H9 (cell line): Measurements from ENCODE around the gene DNLZ. TPM values are rescaled to one million over a fixed set of nuclear protein-coding genes. Genes with fewer than 3 reads are reported as not detected.

Experiments used
- DNase-seq: peaks from one replicate; pipeline ENCODE4 v3.0.0-alpha.2; 2017
- H2AFZ ChIP-seq: one replicate; pipeline ENCODE4 v1.6.1; 2013; ENCODE audit warnings: mild to moderate bottlenecking, low read length, control low read depth, moderate library complexity
- H2AK5ac ChIP-seq: 2 replicates; pipeline ENCODE4 v1.6.1; 2013; ENCODE audit warnings: low read length, control low read depth, mixed read lengths; ENCODE audit not compliant: insufficient read length
- H2BK120ac ChIP-seq: one replicate; pipeline ENCODE4 v1.6.1; 2013; ENCODE audit warnings: low read depth, mild to moderate bottlenecking, low read length, control low read depth, inconsistent platforms; ENCODE audit not compliant: poor library complexity, severe bottlenecking
- H2BK12ac ChIP-seq: 2 replicates; pipeline ENCODE4 v1.6.1; 2013; ENCODE audit warnings: low read length, control low read depth, mixed read lengths, low read depth; ENCODE audit not compliant: insufficient read length
- H2BK15ac ChIP-seq: 2 replicates; pipeline ENCODE4 v1.6.1; 2013; ENCODE audit warnings: low read depth, low read length, control low read depth
- H2BK20ac ChIP-seq: one replicate; pipeline ENCODE4 v1.6.1; 2013; ENCODE audit warnings: low read depth, mild to moderate bottlenecking, low read length, control low read depth, inconsistent platforms; ENCODE audit not compliant: poor library complexity, severe bottlenecking
- H2BK5ac ChIP-seq: 2 replicates; pipeline ENCODE4 v1.6.1; 2013; ENCODE audit warnings: low read length, control low read depth, mixed read lengths; ENCODE audit not compliant: insufficient read length
- H3K14ac ChIP-seq: 2 replicates; pipeline ENCODE4 v1.6.1; 2013; ENCODE audit warnings: low read length, control low read depth; ENCODE audit not compliant: insufficient read depth
- H3K18ac ChIP-seq: 2 replicates; pipeline ENCODE4 v1.6.1; 2013; ENCODE audit warnings: low read depth, mild to moderate bottlenecking, mixed read lengths, low read length, control low read depth; ENCODE audit not compliant: insufficient read length
- H3K23ac ChIP-seq: 2 replicates; pipeline ENCODE4 v1.6.1; 2013; ENCODE audit warnings: low read length, control low read depth, mixed read lengths, low read depth; ENCODE audit not compliant: insufficient read length
- H3K23me2 ChIP-seq: 2 replicates; pipeline ENCODE4 v1.6.1; 2013; ENCODE audit warnings: low read depth, mild to moderate bottlenecking, mixed read lengths, low read length, control low read depth; ENCODE audit not compliant: insufficient read length, poor library complexity, severe bottlenecking
- H3K27ac ChIP-seq: 2 replicates; pipeline ENCODE4 v1.5.1; 2013; ENCODE audit warnings: low read length, control low read depth, mixed read lengths, low read depth; ENCODE audit not compliant: insufficient read length
- H3K27me3 ChIP-seq: 2 replicates; pipeline ENCODE4 v1.6.1; 2013; ENCODE audit warnings: low read length, control low read depth, inconsistent platforms; ENCODE audit not compliant: insufficient read depth
- H3K4ac ChIP-seq: 2 replicates; pipeline ENCODE4 v1.6.1; 2013; ENCODE audit warnings: low read depth, mild to moderate bottlenecking, control low read depth, inconsistent platforms, low read length, moderate library complexity
- H3K4me1 ChIP-seq: 2 replicates; pipeline ENCODE4 v1.6.1; 2013; ENCODE audit warnings: low read length, control low read depth, inconsistent platforms; ENCODE audit not compliant: insufficient read depth
- H3K4me2 ChIP-seq: 2 replicates; pipeline ENCODE4 v1.6.1; 2013; ENCODE audit warnings: low read length, control low read depth, mixed read lengths; ENCODE audit not compliant: insufficient read length, insufficient read depth
- H3K56ac ChIP-seq: 2 replicates; pipeline ENCODE4 v1.6.1; 2013; ENCODE audit warnings: low read depth, mild to moderate bottlenecking, mixed read lengths, low read length, control low read depth; ENCODE audit not compliant: insufficient read length
- H3K79me1 ChIP-seq: 2 replicates; pipeline ENCODE4 v1.6.1; 2013; ENCODE audit warnings: low read depth, mild to moderate bottlenecking, moderate library complexity, low read length, control low read depth, inconsistent platforms; ENCODE audit not compliant: insufficient read depth, poor library complexity, severe bottlenecking
- H3K79me2 ChIP-seq: 2 replicates; pipeline ENCODE4 v1.6.1; 2013; ENCODE audit warnings: low read length, control low read depth, inconsistent platforms; ENCODE audit not compliant: insufficient read depth
- H3K9ac ChIP-seq: 2 replicates; pipeline ENCODE4 v1.6.1; 2013; ENCODE audit warnings: low read length, control low read depth, mixed read lengths; ENCODE audit not compliant: insufficient read length; ENCODE audit errors: extremely low read depth
- H3K9me3 ChIP-seq: one replicate; pipeline ENCODE4 v1.6.1; 2013; ENCODE audit warnings: low read depth, low read length, inconsistent platforms; ENCODE audit not compliant: control insufficient read depth
- H3T11ph ChIP-seq: one replicate; pipeline ENCODE4 v1.6.1; 2013; ENCODE audit warnings: mild to moderate bottlenecking, low read length, control low read depth, inconsistent platforms
- H4K20me1 ChIP-seq: one replicate; pipeline ENCODE4 v1.6.1; 2013; ENCODE audit not compliant: control insufficient read depth, insufficient read length, insufficient read depth
- H4K5ac ChIP-seq: 2 replicates; pipeline ENCODE4 v1.6.1; 2013; ENCODE audit warnings: low read depth, mild to moderate bottlenecking, mixed read lengths, low read length, control low read depth; ENCODE audit not compliant: insufficient read length
- H4K8ac ChIP-seq: replicated peaks from 2 replicates; pipeline ENCODE4 v1.6.1; 2013; ENCODE audit warnings: low read length, control low read depth, mixed read lengths, low read depth; ENCODE audit not compliant: insufficient read length
- H4K91ac ChIP-seq: 2 replicates; pipeline ENCODE4 v1.6.1; 2013; ENCODE audit warnings: low read depth, mild to moderate bottlenecking, moderate library complexity, mixed read lengths, low read length, control low read depth; ENCODE audit not compliant: insufficient read length
- H3K27ac Mint-ChIP-seq, 3 experiments: 2 replicates in 2 of 3; 3 replicates in 1 of 3; pipeline ENCODE4 v1.8.0; 2020 to 2021; ENCODE audit warnings: mixed read lengths in 3 of 3, mild to moderate bottlenecking in 1 of 3, moderate library complexity in 1 of 3
- H3K27me3 Mint-ChIP-seq: 2 replicates; pipeline ENCODE4 v1.8.0; 2021; ENCODE audit warnings: low read depth, mild to moderate bottlenecking, moderate library complexity, mixed read lengths
- H3K36me3 Mint-ChIP-seq, 3 experiments: 2 replicates in 2 of 3; 3 replicates in 1 of 3; pipeline ENCODE4 v1.8.0; 2020 to 2021; ENCODE audit warnings: low read depth in 3 of 3, mixed read lengths in 3 of 3; ENCODE audit not compliant: insufficient read depth in 1 of 3
- H3K4me1 Mint-ChIP-seq, 2 experiments: 2 replicates each; pipeline ENCODE4 v1.8.0; 2020; ENCODE audit warnings: mixed read lengths in 2 of 2
- H3K4me3 Mint-ChIP-seq, 2 experiments: 2 replicates in 1 of 2; 3 replicates in 1 of 2; pipeline ENCODE4 v1.8.0; 2020 to 2021; ENCODE audit warnings: mild to moderate bottlenecking in 2 of 2, mixed read lengths in 2 of 2, moderate library complexity in 1 of 2
- H3K9me3 Mint-ChIP-seq, 2 experiments: 2 replicates in 1 of 2; 3 replicates in 1 of 2; pipeline ENCODE4 v1.8.0; 2020; ENCODE audit warnings: mild to moderate bottlenecking in 2 of 2, mixed read lengths in 2 of 2, moderate library complexity in 1 of 2
- CTCF ChIP-seq: fragments of 200-600 bp; sonication (generic); conservative IDR thresholded peaks from 3 replicates; pipeline ENCODE4 v1.8.0; 2021; ENCODE audit warnings: antibody characterized with exemption, mild to moderate bottlenecking
- WGBS: extraction: QIAGEN DNeasy Blood & Tissue Kit; methylation state at CpG from one replicate; pipeline ENCODE4 v1.1.7; 2013; ENCODE audit warnings: missing lambda C conversion rate, low lambda C conversion rate, mixed read lengths; ENCODE audit not compliant: insufficient read length; ENCODE audit errors: extremely low coverage; 5-methylcytosine and 5-hydroxymethylcytosine counted together
- total RNA-seq: library from RNA; stranded (reverse); gene quantifications from 2 replicates; pipeline ENCODE4 v1.2.1, GENCODE V29; 2021

Gene DNLZ
- total RNA-seq, 1 experiment from 2014 or later, result 24.8 TPM

- Histone ChIP-seq H2BK15ac (no peak overlapping the region), H3K79me1 (peaks cover 3% of the 10 kb centered on the region), H3K23me2 (no peaks in the 10 kb centered on the region), H3K23ac (no peak overlapping the region), H2AK5ac (no peak overlapping the region), H3K9ac (no peak overlapping the region), H4K20me1 (no peaks in the 10 kb centered on the region), H4K91ac (no peak overlapping the region), H3K4me1 (no peaks in the 10 kb centered on the region), H3K56ac (no peak overlapping the region), H3K14ac (no peak overlapping the region), H2BK20ac (no peak overlapping the region), H3T11ph (no peak overlapping the region), H3K4me2 (no peak overlapping the region), H3K4ac (no peak overlapping the region), H2BK12ac (no peak overlapping the region), H3K18ac (no peak overlapping the region), H4K8ac (no peak overlapping the region), H2BK120ac (no peak overlapping the region), H2AFZ (no peak overlapping the region), H2BK5ac (no peak overlapping the region), H3K27ac (no peak overlapping the region), H3K27me3 (no peaks in the 10 kb centered on the region), H3K79me2 (peaks cover 1% of the 10 kb centered on the region; the same call in 1 of the 2 replicates), H3K9me3 (no peaks in the 10 kb centered on the region), H4K5ac (no peak overlapping the region)
- Mint-ChIP-seq H3K27ac (no peak overlapping the region), H3K4me1 (no peaks in the 10 kb centered on the region), H3K4me3 (no peak overlapping the region), H3K9me3 (no peaks in the 10 kb centered on the region), H3K36me3 (peaks cover 42 to 76% (median 74%) of the 10 kb centered on the region in 3 experiments; a peak in 6 of 7 replicates), H3K27me3 (no peaks in the 10 kb centered on the region)
- TF ChIP-seq CTCF, result no peak
- WGBS, result no CpG with 5 or more reads among the region's 17 CpGs
- DNase-seq, result no peak
Measured at GRCh38 chr9:136393531-136393930, 30.0 kb upstream of the DNLZ start.
